A549 (cell line): ENCODE measurements around the gene CUL1. TPM values are rescaled to one million over a fixed set of nuclear protein-coding genes. Genes with fewer than 3 reads are reported as not detected.

Experiments used
- ATAC-seq, 2 experiments: fragments of 200-7000 bp in 1 of 2; fragments of >200 bp in 1 of 2; cut with Nextera tagmentation in 1 of 2; cut with Tn5 transposase in 1 of 2; 3 replicates each; pipeline versions ENCODE4 v1.8.0 to v1.9.1; 2018 to 2020; ENCODE audit warnings: mild to moderate bottlenecking in 1 of 2, moderate library complexity in 1 of 2
- CTCF ChIA-PET: fragments of 300-600 bp; sonication (Branson Sonifier 250); formaldehyde crosslinking; extraction: SDS; loops from one replicate; lab custom pipeline; 2021; ENCODE audit warnings: antibody characterized with exemption, inconsistent platforms; lab: Yijun Ruan, JAX
- POLR2A ChIA-PET: fragments of 350-600 bp; formaldehyde crosslinking; extraction: SDS; loops from one replicate; lab custom pipeline; 2021; ENCODE audit warnings: antibody characterized with exemption, inconsistent platforms; lab: Yijun Ruan, JAX
- DNase-seq, 2 experiments: peaks; one replicate each; pipeline versions ENCODE4 v3.0.0 to v3.0.0-alpha.2; 2011 to 2016; ENCODE audit warnings: low read depth in 1 of 2, low spot score in 1 of 2
- FAIRE-seq: peaks from 2 replicates; lab custom pipeline; 2011; peaks lifted over from hg19 to GRCh38; lab: Jason Lieb, UNC
- H3K27ac ChIP-seq, 2 experiments: fragments of >200 bp; sonication (Bioruptor Twin); formaldehyde crosslinking; 3 replicates each; pipeline ENCODE4 v1.5.1; 2016 to 2017
- H3K4me1 ChIP-seq: fragments of >200 bp; sonication (Bioruptor Twin); formaldehyde crosslinking; 3 replicates; pipeline ENCODE4 v1.6.1; 2016
- H3K4me2 ChIP-seq: fragments of >200 bp; sonication (Bioruptor Twin); formaldehyde crosslinking; 3 replicates; pipeline ENCODE4 v1.6.1; 2016
- H3K4me3 ChIP-seq: fragments of >200 bp; sonication (Bioruptor Twin); formaldehyde crosslinking; 3 replicates; pipeline ENCODE4 v1.5.1; 2016
- H3K9me3 ChIP-seq: fragments of >200 bp; sonication (Bioruptor Twin); formaldehyde crosslinking; 3 replicates; pipeline ENCODE4 v1.6.1; 2016
- CBX8 ChIP-seq: fragments of 200-600 bp; sonication (generic); IDR thresholded peaks from 2 replicates; pipeline ENCODE4 v1.6.1; 2016
- CHD2 ChIP-seq: fragments of 150-350 bp; IDR thresholded peaks from 2 replicates; pipeline ENCODE4 v1.6.1; 2014; ENCODE audit warnings: low read length; ENCODE audit not compliant: partially characterized antibody
- CHD4 ChIP-seq: fragments of 200-600 bp; sonication (generic); IDR thresholded peaks from 2 replicates; pipeline ENCODE4 v1.6.1; 2016; ENCODE audit warnings: antibody characterized with exemption, mild to moderate bottlenecking, borderline replicate concordance
- ESRRA ChIP-seq: fragments of 150-350 bp; IDR thresholded peaks from 2 replicates; pipeline ENCODE4 v1.6.1; 2014; ENCODE audit warnings: mild to moderate bottlenecking, low read length, borderline replicate concordance
- FOSL2 ChIP-seq, 2 experiments: fragments of 450-650 bp in 1 of 2; fragments of >200 bp in 1 of 2; sonication (Bioruptor Twin) in 1 of 2; formaldehyde crosslinking; IDR thresholded peaks; 2 replicates each; pipeline versions ENCODE4 v1.5.0 to v1.6.1; 2016 to 2020; ENCODE audit warnings: mild to moderate bottlenecking in 1 of 2, moderate library complexity in 1 of 2
- HOXA7 ChIP-seq: fragments of 250-450 bp; sonication (Bioruptor Pico); IDR thresholded peaks from 2 replicates; pipeline ENCODE4 v1.5.0; 2020; ENCODE audit warnings: mild to moderate bottlenecking, moderate library complexity
- HOXB13 ChIP-seq: fragments of 250-450 bp; sonication (Bioruptor Pico); IDR thresholded peaks from 2 replicates; pipeline ENCODE4 v1.5.0; 2020; ENCODE audit warnings: low read depth, mild to moderate bottlenecking, moderate library complexity
- JUNB ChIP-seq: fragments of >200 bp; sonication (Bioruptor Twin); formaldehyde crosslinking; IDR thresholded peaks from 2 replicates; pipeline ENCODE4 v1.6.1; 2016
- KDM5A ChIP-seq: fragments of 200-600 bp; sonication (generic); IDR thresholded peaks from 2 replicates; pipeline ENCODE4 v1.6.1; 2016; ENCODE audit warnings: antibody characterized with exemption, mild to moderate bottlenecking
- MAFK ChIP-seq: fragments of 450-650 bp; IDR thresholded peaks from 2 replicates; pipeline ENCODE4 v1.6.1; 2014; ENCODE audit not compliant: partially characterized antibody
- MAZ ChIP-seq: fragments of 150-350 bp; IDR thresholded peaks from 2 replicates; pipeline ENCODE4 v1.6.1; 2014; ENCODE audit warnings: antibody characterized with exemption, low read depth, low read length, borderline replicate concordance
- NR3C1 ChIP-seq: fragments of >200 bp; sonication (Bioruptor Twin); formaldehyde crosslinking; IDR thresholded peaks from 3 replicates; pipeline ENCODE4 v1.6.1; 2017
- RFX5 ChIP-seq: fragments of 450-650 bp; IDR thresholded peaks from 2 replicates; pipeline ENCODE4 v1.7.1; 2014; ENCODE audit warnings: antibody characterized with exemption, mild to moderate bottlenecking, moderate library complexity
- RNF2 ChIP-seq: fragments of 200-600 bp; sonication (generic); IDR thresholded peaks from 2 replicates; pipeline ENCODE4 v1.6.1; 2016; ENCODE audit warnings: low read depth, mild to moderate bottlenecking, antibody characterized with exemption, moderate library complexity, borderline replicate concordance
- SMC3 ChIP-seq: fragments of >200 bp; sonication (Bioruptor Twin); formaldehyde crosslinking; IDR thresholded peaks from 3 replicates; pipeline ENCODE4 v1.6.1; 2018; ENCODE audit warnings: inconsistent platforms
- SREBF2 ChIP-seq: fragments of 450-650 bp; IDR thresholded peaks from 2 replicates; pipeline ENCODE4 v1.6.1; 2014; ENCODE audit warnings: mild to moderate bottlenecking, moderate library complexity
- TFCP2L1 ChIP-seq: fragments of 250-450 bp; sonication (Bioruptor Pico); IDR thresholded peaks from 2 replicates; pipeline ENCODE4 v1.5.0; 2021; ENCODE audit warnings: mild to moderate bottlenecking
- WGBS: methylation state at CpG from one replicate; pipeline ENCODE4 v1.1.6; 2017; ENCODE audit errors: missing lambda C conversion rate; 5-methylcytosine and 5-hydroxymethylcytosine counted together
- polyA plus RNA-seq, 4 experiments: library from polyadenylated mRNA; depleted of rRNA in 3 of 4; stranded (reverse); fragments of >200 nt; fragmentation: RNase III in 1 of 4; extraction: RNeasy Plus Mini Kit Qiagen cat#74134 plus additional on column Dnase treatment in 1 of 4; gene quantifications; 2 replicates in 3 of 4; 3 replicates in 1 of 4; pipeline ENCODE4 v1.2.3, GENCODE V29; 2011 to 2017
- TF ChIP-seq, protein P1 (sequence below): IDR thresholded peaks from 2 replicates; pipeline ENCODE4 v1.6.1; 2012; ENCODE audit warnings: low read depth, borderline replicate concordance
- TF ChIP-seq, protein P2 (sequence below): fragments of 200-600 bp; sonication (generic); IDR thresholded peaks from 2 replicates; pipeline ENCODE4 v1.6.1; 2016; ENCODE audit warnings: antibody characterized with exemption, mild to moderate bottlenecking, moderate library complexity
- TF ChIP-seq, protein P3 (sequence below): IDR thresholded peaks from 2 replicates; pipeline ENCODE4 v1.6.1; 2012

The CUL1 gene
- polyA plus RNA-seq, 2 of the 4 experiments (the other 2 are of a cell fraction) = 57.9 to 70.6 TPM

DNA sequence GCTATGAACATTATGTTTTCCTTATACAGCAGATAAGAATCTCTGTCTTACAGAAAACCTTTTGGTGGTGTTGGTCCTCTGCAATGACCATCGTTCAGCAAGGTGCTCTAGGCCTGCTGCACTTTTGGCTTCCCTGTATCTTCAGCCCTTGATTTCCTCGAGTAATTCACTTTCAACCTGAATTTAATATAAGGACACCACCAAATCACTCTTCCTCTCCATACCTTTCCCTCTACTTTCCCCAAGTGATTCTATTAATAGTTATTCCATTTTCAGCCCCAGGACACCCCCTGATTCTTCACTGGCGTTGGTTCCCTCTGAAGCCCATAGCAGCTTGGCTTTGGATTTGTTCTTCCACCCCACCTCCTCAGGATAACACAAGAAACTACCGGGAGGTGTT, 113.2 kb downstream of the CUL1 start:
- POLR2A ChIA-PET = no interaction called here
- 86% methylated on average over 4 of the region's 4 CpGs for WGBS
- CTCF ChIA-PET = interaction anchor here (0.9 to 1.2 kb wide), 2 partner anchors 9 to 315 kb away, joined by 3 read pairs; no protein-coding TSS in a partner anchor
- no peak overlapping the region for H3K4me2 ChIP-seq
- no peak overlapping the region for H3K27ac ChIP-seq
- DNase-seq (no peak), ATAC-seq (no peak), FAIRE-seq (no peak)
- no peaks in the 10 kb centered on the region for H3K4me1 ChIP-seq
- no peak for TF ChIP-seq MAZ
- TF ChIP-seq NR3C1 = no peak
- TF ChIP-seq ESRRA = no peak
- TF ChIP-seq RNF2 = no peak
- TF ChIP-seq CBX8 = no peak
- no peak for TF ChIP-seq HOXB13 (CRISPR knock-in tag)
- TF ChIP-seq MAFK = no peak
- no peak for TF ChIP-seq HOXA7 (CRISPR knock-in tag)
- no peak for TF ChIP-seq SREBF2
- TF ChIP-seq TFCP2L1 (CRISPR knock-in tag) = no peak
- TF ChIP-seq, protein P1, sequence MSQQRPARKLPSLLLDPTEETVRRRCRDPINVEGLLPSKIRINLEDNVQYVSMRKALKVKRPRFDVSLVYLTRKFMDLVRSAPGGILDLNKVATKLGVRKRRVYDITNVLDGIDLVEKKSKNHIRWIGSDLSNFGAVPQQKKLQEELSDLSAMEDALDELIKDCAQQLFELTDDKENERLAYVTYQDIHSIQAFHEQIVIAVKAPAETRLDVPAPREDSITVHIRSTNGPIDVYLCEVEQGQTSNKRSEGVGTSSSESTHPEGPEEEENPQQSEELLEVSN = no peak
- TF ChIP-seq SMC3 = no peak
- TF ChIP-seq, protein P2, sequence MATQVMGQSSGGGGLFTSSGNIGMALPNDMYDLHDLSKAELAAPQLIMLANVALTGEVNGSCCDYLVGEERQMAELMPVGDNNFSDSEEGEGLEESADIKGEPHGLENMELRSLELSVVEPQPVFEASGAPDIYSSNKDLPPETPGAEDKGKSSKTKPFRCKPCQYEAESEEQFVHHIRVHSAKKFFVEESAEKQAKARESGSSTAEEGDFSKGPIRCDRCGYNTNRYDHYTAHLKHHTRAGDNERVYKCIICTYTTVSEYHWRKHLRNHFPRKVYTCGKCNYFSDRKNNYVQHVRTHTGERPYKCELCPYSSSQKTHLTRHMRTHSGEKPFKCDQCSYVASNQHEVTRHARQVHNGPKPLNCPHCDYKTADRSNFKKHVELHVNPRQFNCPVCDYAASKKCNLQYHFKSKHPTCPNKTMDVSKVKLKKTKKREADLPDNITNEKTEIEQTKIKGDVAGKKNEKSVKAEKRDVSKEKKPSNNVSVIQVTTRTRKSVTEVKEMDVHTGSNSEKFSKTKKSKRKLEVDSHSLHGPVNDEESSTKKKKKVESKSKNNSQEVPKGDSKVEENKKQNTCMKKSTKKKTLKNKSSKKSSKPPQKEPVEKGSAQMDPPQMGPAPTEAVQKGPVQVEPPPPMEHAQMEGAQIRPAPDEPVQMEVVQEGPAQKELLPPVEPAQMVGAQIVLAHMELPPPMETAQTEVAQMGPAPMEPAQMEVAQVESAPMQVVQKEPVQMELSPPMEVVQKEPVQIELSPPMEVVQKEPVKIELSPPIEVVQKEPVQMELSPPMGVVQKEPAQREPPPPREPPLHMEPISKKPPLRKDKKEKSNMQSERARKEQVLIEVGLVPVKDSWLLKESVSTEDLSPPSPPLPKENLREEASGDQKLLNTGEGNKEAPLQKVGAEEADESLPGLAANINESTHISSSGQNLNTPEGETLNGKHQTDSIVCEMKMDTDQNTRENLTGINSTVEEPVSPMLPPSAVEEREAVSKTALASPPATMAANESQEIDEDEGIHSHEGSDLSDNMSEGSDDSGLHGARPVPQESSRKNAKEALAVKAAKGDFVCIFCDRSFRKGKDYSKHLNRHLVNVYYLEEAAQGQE = no peak
- TF ChIP-seq CHD2 = no peak
- H3K4me3 ChIP-seq = no peak overlapping the region
- H3K9me3 ChIP-seq = no peaks in the 10 kb centered on the region

DNA sequence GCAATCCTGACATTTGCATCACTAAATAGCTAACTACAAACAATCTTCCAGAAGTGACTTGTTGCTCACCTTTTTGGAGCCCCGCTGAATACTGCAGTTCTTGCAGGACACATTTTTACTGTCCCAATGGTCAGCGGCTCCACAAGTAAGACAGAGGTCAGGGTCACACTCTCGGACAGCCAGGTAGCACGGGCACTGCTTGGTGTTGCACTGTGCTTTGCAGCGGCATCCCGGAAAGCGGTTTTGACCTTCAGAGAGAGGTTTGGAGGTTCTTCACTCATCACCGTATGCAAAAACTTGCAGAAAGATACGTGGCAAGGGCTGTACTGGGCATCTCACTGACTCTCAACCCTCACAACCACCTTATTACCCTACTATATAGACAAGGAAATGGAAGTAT, 115.2 kb downstream of the CUL1 start:
- DNase-seq (no peak), ATAC-seq (no peak), FAIRE-seq (no peak)
- no peaks in the 10 kb centered on the region for H3K4me1 ChIP-seq
- ChIA-PET CTCF (interaction anchor here (1.4 kb wide), 1 partner anchor 21 kb away, joined by 3 read pairs; no protein-coding TSS in a partner anchor), POLR2A (interaction anchor here (0.5 kb wide), 1 partner anchor 133 kb away, joined by 5 read pairs; no protein-coding TSS in a partner anchor)
- 93% methylated on average over 9 of the region's 9 CpGs for WGBS
- H3K4me2 ChIP-seq = no peak overlapping the region
- H3K27ac ChIP-seq = no peak overlapping the region
- H3K9me3 ChIP-seq = no peaks in the 10 kb centered on the region
- H3K4me3 ChIP-seq = no peak overlapping the region
- TF ChIP-seq HOXB13 (CRISPR knock-in tag) = no peak
- TF ChIP-seq JUNB = no peak
- no peak for TF ChIP-seq KDM5A
- TF ChIP-seq RFX5 = no peak
- TF ChIP-seq FOSL2 (IDR thresholded peaks at IDR 0.05) = no peak
- no peak for TF ChIP-seq FOSL2 (CRISPR knock-in tag; IDR thresholded peaks at IDR 0.05)
- TF ChIP-seq, protein P3, sequence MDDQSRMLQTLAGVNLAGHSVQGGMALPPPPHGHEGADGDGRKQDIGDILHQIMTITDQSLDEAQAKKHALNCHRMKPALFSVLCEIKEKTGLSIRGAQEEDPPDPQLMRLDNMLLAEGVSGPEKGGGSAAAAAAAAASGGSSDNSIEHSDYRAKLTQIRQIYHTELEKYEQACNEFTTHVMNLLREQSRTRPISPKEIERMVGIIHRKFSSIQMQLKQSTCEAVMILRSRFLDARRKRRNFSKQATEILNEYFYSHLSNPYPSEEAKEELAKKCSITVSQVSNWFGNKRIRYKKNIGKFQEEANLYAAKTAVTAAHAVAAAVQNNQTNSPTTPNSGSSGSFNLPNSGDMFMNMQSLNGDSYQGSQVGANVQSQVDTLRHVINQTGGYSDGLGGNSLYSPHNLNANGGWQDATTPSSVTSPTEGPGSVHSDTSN = no peak
- no peak for TF ChIP-seq CHD4
